ENCODE results near the gene ACBD7. TPM values are rescaled to one million over a fixed set of nuclear protein-coding genes. Genes with fewer than 3 reads are reported as not detected.

ACBD7 gene
- total RNA-seq, 1 donor from 2014 or later: 0.26 TPM

DNA sequence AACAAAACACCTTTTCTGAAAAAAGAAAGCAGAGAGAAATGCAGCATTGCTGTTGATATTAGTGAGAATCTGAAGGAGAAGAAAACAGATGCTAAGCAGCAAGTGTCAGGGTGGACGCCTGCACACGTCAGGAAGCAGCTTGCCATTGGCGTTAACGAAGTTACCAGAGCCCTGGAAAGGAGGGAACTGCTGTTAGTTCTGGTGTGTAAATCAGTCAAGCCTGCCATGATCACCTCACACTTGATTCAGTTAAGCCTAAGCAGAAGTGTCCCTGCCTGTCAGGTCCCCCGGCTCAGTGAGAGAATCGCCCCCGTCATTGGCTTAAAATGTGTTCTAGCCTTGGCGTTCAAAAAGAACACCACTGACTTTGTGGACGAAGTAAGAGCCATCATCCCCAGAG is 14.9 kb upstream of the ACBD7 start:
- DNase-seq (ENCODE audit: low read depth) (no peak), FAIRE-seq (peak; percentile 32)
- H3K27me3 ChIP-seq (ENCODE audit: control insufficient read depth, insufficient read depth, low read length): no peaks in the 10 kb centered on the region
- H3K36me3 ChIP-seq (ENCODE audit: control insufficient read depth, insufficient read depth, low read length): peaks cover 8% of the 10 kb centered on the region
- H3K4me3 ChIP-seq (ENCODE audit: low read depth, low read length): no peak overlapping the region
- TF ChIP-seq, protein P1, sequence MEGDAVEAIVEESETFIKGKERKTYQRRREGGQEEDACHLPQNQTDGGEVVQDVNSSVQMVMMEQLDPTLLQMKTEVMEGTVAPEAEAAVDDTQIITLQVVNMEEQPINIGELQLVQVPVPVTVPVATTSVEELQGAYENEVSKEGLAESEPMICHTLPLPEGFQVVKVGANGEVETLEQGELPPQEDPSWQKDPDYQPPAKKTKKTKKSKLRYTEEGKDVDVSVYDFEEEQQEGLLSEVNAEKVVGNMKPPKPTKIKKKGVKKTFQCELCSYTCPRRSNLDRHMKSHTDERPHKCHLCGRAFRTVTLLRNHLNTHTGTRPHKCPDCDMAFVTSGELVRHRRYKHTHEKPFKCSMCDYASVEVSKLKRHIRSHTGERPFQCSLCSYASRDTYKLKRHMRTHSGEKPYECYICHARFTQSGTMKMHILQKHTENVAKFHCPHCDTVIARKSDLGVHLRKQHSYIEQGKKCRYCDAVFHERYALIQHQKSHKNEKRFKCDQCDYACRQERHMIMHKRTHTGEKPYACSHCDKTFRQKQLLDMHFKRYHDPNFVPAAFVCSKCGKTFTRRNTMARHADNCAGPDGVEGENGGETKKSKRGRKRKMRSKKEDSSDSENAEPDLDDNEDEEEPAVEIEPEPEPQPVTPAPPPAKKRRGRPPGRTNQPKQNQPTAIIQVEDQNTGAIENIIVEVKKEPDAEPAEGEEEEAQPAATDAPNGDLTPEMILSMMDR (IDR thresholded peaks at IDR 0.05; ENCODE audit: insufficient read depth, low read length, severe bottlenecking): no peak

DNA sequence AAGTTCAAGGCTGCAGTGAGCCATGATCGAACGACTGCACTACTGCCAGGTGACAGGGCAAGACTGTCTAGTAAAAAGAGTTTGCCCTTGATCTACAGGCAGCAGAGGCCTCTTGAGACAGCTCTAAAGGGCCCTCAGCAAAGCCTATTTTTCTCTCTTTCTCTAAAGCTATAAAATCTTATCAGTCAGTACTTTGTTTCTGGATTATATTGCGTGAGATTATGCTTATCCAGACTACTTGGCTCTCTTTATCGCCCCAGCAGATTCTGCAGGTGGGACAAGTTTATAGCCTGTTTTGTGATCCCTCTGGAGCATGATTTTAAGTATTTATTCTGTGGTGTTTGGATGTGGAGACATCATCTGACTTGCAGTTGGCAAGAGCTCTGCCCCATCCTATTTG is 11.3 kb upstream of the ACBD7 start:
- H3K27me3 ChIP-seq (ENCODE audit: control insufficient read depth, insufficient read depth, low read length): no peaks in the 10 kb centered on the region
- FAIRE-seq (no peak), DNase-seq (ENCODE audit: low read depth) (no peak)
- TF ChIP-seq, protein P1 (IDR thresholded peaks at IDR 0.05; ENCODE audit: insufficient read depth, low read length, severe bottlenecking): no peak
- peaks cover 7% of the 10 kb centered on the region for H3K36me3 ChIP-seq (ENCODE audit: control insufficient read depth, insufficient read depth, low read length)
- no peak overlapping the region for H3K4me3 ChIP-seq (ENCODE audit: low read depth, low read length)

DNA sequence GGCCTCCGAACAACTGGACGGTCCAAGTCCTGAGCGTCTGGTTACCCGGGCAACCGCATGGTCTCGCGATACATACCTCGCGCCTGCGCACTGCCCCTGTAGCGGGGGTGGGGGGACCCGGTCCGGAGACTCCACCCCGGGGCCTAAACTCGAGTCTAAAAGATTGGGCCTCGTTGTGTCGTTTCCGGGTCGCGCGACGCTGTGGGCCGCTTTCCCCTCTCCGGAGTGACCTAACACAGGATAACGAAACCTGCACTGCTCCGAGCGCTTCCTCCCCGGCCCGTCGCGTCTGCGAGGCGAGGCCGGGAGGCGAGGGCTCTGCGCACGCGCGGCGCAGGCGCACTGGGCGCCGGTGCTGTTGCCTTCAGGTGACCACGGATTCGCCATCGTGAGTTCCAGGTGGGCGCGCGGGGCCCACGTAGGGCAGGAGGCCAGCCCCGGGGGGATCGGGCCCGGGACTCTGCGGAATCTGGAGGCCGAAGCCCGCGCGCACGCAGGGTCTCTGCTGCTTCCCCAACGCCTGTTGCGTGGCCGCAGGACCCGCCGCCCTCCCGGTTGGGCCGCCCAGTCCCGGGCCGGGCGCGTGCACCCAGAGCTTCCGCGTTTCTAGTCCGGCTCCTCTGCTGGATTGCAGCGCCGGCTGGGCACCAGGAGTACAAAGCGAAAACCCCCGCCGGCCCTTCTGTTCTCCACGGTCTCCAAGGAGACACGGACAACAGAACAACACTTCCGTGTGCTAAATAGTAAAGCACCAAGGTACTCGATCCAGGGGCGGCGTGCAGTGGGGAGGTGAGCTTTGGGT is 8.6 kb upstream of the ACBD7 start, which contains the start of gene RPP38:
Gene RPP38, plus strand, starts transcription at position 345 of the 802 bp plus-strand sequence. CDS start 5,960 bp downstream, outside the sequence.
- H3K4me3 ChIP-seq (ENCODE audit: low read depth, low read length): peak within 1 kb of the TSS; percentile 93
- no peaks in the 10 kb centered on the region for H3K27me3 ChIP-seq (ENCODE audit: control insufficient read depth, insufficient read depth, low read length)
- FAIRE-seq (no peak), DNase-seq (ENCODE audit: low read depth) (peak; percentile 78)
- peaks cover 4% of the 10 kb centered on the region for H3K36me3 ChIP-seq (ENCODE audit: control insufficient read depth, insufficient read depth, low read length)
- TF ChIP-seq, protein P1 (IDR thresholded peaks at IDR 0.05; ENCODE audit: insufficient read depth, low read length, severe bottlenecking): no peak

DNA sequence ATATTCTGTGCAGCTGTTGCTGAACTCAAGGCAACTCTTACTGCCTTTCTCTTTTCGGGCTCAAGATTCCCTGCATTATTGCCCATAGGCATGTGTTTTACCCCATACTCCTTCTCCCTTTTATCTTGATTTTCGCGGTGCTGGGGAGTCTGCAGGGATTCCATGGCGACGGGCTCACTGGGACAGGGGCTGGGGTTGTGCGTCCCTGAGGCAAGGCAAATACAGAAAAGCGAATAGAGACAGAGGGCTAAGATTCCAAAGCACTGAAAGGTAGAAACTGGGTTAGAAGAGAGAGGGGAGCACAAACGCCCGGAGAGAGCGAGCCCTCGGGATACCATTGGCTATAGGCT is 8.1 kb upstream of the ACBD7 start:
- no peaks in the 10 kb centered on the region for H3K27me3 ChIP-seq (ENCODE audit: control insufficient read depth, insufficient read depth, low read length)
- no peak for DNase-seq (ENCODE audit: low read depth)
- peaks cover 4% of the 10 kb centered on the region for H3K36me3 ChIP-seq (ENCODE audit: control insufficient read depth, insufficient read depth, low read length)
- no peak for FAIRE-seq
- TF ChIP-seq, protein P1 (IDR thresholded peaks at IDR 0.05; ENCODE audit: insufficient read depth, low read length, severe bottlenecking): no peak
- H3K4me3 ChIP-seq (ENCODE audit: low read depth, low read length): peak overlapping the region; percentile 93

DNA sequence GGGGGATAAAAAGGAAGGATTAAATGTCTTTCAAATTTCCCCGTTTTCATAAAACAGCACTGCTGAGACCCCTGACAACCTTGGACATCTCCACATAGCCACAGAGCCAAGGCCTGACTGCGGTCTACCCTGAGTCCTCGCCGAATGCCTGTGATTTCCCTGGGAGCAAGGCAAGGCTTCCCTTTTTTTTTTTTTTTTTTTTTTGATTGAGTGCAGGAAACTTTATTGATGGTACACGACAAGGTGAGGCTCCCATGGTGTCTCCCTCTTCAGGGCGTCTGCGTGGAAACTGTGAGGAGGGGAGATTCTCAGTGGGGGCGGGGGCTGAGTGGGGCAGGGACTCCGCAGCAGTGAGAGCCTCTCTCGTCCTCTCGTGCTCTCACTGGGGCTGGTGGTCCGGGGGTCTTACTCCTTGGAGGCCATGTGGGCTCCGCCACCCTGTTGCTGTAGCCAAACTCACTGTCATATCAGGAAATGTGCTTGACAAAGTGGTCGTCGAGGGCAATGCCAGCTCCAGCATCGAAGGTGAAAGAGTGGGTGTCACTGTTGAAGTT is 4.4 kb upstream of the ACBD7 start:
- TF ChIP-seq, protein P1 (IDR thresholded peaks at IDR 0.05; ENCODE audit: insufficient read depth, low read length, severe bottlenecking): no peak

More for the DNA sequence above, 4.4 kb upstream of the ACBD7 start:
- Histone ChIP-seq H3K4me3 (ENCODE audit: low read depth, low read length) (no peak overlapping the region), H3K36me3 (ENCODE audit: control insufficient read depth, insufficient read depth, low read length) (no peaks in the 10 kb centered on the region), H3K27me3 (ENCODE audit: control insufficient read depth, insufficient read depth, low read length) (no peaks in the 10 kb centered on the region)
- FAIRE-seq (no peak), DNase-seq (ENCODE audit: low read depth) (no peak)

All from bronchial epithelial cell (primary cell).